Stimulated activated CD4-positive, alpha-beta T cell treated with anti-CD3 and anti-CD28 coated beads, Interleukin-15, amount 100 ng/mL, for 48 hours (primary cell): ENCODE measurements around the gene RAB3IL1.

ENCODE experiments used
- DNase-seq, 2 donors: peaks; one replicate each; pipeline ENCODE4 v3.0.0-alpha.2; 2020; ENCODE audit warnings: low read depth in 2 of 2

Gene RAB3IL1

DNA sequence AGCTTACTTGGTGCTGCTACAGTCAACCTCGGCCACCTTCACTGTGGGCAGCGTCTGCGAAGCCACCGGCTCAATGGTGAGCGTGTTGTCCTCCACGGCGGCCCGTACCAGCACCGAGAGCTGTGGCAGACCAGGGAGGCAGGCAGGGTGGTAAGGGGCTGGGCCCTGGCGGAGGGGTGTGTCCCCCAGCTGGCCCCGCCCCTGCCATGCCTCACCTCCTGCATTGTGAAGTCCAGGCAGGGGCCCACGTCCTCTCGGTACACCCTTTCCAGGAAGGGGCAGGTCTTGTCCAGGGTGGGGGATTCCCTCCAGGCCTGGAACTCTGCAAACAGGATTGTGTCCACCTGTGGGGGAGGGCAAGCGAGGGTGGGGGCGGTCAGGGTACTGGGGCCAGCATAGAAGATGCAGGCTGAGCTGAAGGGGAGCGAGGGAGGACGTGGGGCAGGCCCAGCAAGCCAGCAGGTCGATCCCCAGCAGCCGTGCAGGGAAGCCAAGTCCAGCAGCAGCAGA lies 12.8 kb downstream of the RAB3IL1 start:
- no peak for DNase-seq

GRCh38 chr11:61903845-61904244 lies 13.5 kb downstream of the RAB3IL1 start:
- DNase-seq: no peak

- no peak for DNase-seq
Observed at GRCh38 chr11:61902313-61902712, 15.1 kb downstream of the RAB3IL1 start.

GRCh38 chr11:61901397-61901796 lies 16.0 kb downstream of the RAB3IL1 start:
- DNase-seq: no peak

DNA sequence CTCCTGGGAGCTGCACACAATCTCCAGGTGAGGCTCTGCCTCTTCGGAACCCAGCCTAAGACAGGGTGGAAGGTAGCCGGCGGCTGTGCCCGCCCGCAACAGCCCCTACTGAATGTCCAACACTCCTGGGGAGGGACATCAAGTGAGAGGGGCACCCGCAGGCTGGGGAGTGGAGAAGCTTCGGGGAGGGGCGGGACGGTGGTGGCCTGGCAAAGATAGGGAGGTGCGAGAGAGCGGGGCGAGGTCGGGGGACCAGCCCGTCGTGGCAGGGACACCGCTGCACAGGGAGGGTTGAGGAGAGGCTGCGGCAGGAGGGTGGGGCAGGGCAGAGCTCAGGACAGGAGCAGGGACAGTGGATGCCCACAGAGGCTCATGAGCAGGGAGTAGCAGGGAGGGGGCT lies 17.1 kb downstream of the RAB3IL1 start:
- no peak for DNase-seq

DNA sequence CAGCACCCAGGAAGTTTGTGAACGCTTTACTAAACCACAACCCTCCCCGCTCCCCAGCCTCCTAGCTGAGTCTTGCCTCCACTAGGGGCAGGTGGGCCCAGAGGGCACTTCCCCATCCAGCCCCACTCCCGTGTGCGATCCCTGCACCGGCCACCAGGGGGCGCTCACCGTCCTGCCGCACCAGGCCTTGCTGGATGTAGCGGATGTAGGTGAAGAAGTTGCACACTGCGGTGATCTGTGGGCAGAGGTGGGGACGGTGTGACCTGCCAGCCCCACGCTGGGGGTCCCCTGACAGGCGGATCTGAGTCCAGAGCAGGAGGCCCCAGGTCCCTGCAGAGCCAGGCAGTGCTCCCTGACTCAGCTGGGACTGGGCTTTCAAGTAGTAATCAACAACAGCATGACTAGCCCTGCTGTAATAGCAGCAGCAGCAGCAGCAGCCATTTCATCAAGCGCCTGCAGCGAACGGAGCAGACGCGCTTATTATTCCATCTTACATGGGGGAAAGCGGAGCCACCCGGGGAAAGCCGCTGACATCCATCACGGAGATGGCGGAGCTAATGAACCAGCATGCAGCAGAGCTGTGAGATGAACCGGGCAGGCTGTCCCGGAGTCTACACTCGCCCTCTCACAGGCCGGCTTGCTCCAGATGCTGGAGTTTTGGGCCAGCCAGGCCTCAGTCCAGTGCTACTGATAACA lies 18.1 kb downstream of the RAB3IL1 start:
- DNase-seq: peak; percentile 81 to 90

- DNase-seq: no peak
Observed at GRCh38 chr11:61898247-61898582, 19.2 kb downstream of the RAB3IL1 start.

- DNase-seq: peak; percentile 62 to 73
Observed at GRCh38 chr11:61897387-61898246, 19.7 kb downstream of the RAB3IL1 start.

DNA sequence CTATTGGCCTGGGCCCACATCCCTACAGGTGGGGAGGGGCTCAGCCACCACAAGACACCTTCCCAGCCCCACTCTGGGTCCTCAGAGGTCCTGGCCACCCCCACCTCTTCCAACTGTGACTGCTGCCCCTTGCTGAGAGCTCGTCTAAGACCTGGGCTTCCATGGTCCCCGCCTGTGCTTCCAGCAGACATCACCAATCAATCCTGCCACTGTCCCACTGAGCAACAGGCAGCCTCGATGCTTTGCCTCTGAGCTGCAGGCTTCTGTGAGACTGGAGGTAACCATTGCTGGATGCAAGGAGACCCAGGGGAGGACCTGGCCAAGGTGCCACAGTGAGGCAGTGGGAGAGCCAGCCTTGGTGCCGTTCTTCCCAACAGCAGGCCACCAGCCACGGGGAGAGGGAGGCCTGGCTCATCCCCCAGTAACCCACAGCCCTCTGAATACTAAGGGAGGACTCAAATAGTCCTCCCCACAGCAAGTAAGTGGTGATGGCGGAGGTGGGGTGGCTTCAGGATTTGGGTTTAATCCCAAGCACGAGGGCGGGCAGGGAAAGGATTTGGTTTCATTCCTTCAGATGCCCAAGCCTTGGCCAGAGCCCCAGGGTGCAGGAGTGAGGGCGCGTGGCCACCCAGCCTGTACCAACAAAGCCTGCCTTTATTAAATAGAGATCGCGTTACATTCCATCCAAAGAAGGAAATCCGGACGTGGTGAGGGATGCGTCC lies 20.5 kb downstream of the RAB3IL1 start:
- DNase-seq: no peak

DNA sequence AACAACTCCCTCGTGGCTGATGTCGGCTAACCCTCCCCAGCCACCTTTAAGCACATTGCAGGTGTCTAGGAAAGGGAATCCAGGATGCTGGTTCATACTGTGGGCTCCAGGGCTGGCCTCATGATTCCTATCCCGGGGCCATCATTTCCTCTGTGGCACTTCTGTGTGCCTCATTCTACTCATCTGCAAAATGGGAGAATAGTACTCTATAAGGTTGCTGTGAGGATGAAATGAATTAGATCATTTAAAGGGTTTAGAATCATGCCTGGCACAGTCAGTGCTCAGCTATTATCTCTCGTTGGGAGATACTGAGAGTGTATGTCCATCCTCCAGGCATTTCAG lies 21.7 kb downstream of the RAB3IL1 start:
- no peak for DNase-seq

GRCh38 chr11:61895046-61895717 lies 22.2 kb downstream of the RAB3IL1 start:
- DNase-seq: no peak

DNA sequence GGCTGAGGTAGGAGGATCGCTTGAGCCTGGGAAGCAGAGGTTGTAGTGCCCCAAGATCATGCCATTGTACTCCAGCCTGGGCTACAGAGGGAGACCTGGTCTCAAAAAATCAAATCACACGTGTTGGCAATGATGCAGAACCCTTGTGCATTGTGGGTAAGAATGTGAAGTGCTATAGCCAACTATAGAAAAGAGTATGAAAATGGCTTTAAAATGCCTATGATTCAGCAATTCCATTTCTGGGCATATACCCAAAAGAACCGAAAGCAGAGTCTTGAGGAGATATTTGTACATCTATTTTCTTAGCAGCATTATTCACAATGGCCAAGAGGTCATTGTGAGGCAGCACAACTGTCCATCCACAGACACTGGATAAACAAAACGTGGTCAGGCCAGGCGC lies 23.4 kb downstream of the RAB3IL1 start:
- no peak for DNase-seq

DNA sequence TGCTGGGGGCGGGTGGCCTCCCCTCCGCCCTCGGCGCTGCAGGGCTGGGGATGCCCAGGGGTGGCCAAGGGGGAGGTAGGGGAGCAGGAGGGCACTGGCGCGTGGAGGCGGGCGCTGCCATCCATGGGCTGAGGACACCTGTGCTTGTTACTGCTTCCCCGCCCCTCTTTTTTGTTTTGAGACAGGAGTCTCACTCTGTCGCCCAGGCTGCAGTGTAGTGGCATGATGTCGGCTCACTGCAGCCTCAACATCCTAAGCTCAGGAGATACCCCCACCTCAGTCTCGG lies 25.3 kb downstream of the RAB3IL1 start:
- no peak for DNase-seq

DNA sequence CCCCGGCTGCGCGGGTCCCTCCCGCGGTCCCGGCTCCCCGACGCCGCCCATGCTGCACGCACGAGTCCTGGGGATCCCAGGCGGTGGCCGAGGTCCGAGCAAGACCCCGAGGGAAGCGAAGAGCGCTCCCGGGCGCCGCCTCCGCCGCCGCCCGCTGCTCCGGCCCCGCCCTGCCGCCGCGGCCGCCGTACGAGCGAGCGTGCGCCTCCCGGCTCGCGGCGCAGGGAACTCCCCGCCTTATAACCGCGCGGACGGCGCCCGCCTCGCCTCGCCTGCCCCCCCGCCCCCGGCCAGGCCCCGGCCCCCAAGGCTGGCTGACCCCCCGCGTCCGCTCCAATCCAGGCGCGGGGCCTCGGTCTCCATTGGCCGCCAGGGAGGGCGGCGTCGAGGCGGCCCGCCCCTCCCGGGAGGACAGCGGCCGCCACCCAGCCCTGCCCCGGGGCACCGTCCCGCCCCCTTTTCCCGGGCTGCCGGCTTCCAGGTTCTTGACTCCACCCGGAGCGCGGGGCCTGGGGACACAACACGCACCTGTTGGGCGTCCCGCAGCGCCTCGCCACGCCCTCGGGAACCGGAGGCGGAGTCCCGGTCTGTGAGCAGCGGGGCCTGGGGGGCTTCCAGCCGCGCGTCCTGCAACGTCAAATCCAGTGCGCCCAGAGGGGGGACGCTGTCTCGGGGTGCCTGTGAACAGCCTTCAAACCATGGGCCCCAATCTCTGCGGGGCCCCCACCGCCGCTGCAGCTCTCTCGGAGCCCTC lies 25.9 kb downstream of the RAB3IL1 start, which contains the start of gene FADS3:
Gene FADS3 (minus strand): TSS at position 215 of the 754 bp plus-strand sequence. CDS start 164 bp downstream, at position 51.
- peak in 1 of 2 donors; percentile 37 for DNase-seq

GRCh38 chr11:61890529-61891330 lies 26.6 kb downstream of the RAB3IL1 start:
- DNase-seq: peak in 1 of 2 donors; percentile 9

DNA sequence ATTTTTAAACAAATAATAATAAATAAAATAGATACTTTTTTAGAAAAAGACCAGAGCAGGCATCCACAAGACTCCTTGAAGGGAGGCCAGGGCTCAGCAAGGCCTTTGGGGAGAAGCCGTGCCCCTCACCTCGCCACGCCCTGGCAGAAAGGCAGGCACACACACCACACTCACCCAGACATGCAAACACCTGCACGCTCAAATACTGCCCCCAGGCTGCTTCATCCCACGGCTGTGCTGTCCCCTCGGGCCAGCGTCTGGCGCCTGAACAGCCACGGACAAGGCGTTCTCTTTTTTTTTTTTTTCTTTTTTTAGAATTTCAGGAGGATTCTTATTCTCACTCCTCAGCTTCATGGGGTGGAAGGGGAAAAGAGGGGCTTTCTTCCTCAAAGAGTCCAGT lies 27.5 kb downstream of the RAB3IL1 start:
- no peak for DNase-seq

GRCh38 chr11:61888590-61888989 lies 28.8 kb downstream of the RAB3IL1 start:
- DNase-seq: no peak

DNA sequence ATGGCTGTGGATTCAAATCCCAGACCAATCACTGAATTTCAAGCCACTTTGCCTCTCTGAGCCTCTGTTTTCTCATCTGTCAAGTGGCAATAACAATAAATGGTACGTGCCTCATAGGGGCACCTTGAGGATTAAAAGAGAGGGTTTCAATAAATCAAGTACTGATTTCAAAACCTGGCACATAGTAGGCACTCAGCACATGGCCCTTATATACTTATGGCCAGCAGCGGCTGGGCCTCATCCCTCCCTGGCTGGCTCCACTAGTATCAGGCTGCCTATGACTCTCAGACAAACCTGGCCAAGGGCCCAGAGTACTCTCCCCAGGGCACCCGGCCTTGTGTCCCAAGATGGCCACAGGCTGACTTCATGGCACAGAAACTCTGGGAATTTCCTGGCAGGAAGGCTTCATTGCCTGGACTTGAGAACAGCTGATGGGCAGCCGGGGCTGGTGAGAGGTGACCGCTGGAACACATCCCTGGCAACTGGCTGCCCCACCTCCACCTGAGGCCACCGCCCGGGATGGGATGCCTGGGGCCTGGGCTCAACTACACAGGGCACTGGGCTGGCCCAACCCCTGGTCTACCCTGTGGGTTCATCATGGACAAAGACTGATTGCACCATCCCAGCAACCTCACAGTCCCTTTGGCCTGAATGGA lies 29.4 kb downstream of the RAB3IL1 start:
- no peak for DNase-seq

DNA sequence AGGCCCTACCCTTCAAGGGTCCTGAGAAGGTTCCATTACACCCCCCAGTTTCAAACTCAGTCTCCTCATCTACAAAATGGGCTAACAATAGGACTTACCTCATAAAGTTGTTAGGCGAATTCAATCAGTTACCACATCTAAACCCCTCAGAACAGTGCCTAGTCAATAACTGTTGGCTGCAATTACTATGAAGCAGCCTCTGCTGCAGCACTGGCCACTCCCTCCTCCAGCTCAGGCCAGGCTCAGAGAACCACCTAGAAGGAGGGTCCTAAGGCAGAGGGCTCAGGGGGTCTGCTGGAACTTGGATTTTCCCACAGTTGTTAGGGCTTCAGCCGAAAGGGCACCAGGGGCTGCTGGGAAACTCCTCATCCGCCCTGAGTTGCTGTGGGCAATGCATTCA lies 30.7 kb downstream of the RAB3IL1 start:
- no peak for DNase-seq
